HL-60 (cell line): ENCODE data around the gene CENPX.

Source experiments
- DNase-seq, 2 experiments: peaks; one replicate each; pipeline ENCODE4 v3.0.0-alpha.2; 2010 to 2020; ENCODE audit warnings: low read depth in 1 of 2, low spot score in 1 of 2
- H3K27ac ChIP-seq: fragments of 250-450 bp; sonication (Bioruptor Pico); replicated peaks from 2 replicates; pipeline ENCODE4 v1.5.1; 2020; ENCODE audit warnings: mild to moderate bottlenecking, moderate library complexity
- H3K27me3 ChIP-seq: fragments of 250-450 bp; sonication (Bioruptor Pico); 2 replicates; pipeline ENCODE4 v1.5.1; 2021; ENCODE audit warnings: mild to moderate bottlenecking, moderate library complexity; ENCODE audit not compliant: insufficient read depth, poor library complexity, severe bottlenecking
- H3K4me3 ChIP-seq: replicated peaks from 2 replicates; pipeline ENCODE4 v1.5.1; 2011; ENCODE audit warnings: mild to moderate bottlenecking, control low read depth, low read length; ENCODE audit not compliant: insufficient read depth
- GABPA ChIP-seq: IDR thresholded peaks from 2 replicates; pipeline ENCODE4 v1.6.1; 2012; ENCODE audit warnings: low read depth
- POLR2AphosphoS5 ChIP-seq: IDR thresholded peaks from 2 replicates; pipeline ENCODE4 v1.6.1; 2012; ENCODE audit warnings: low read depth
- SPI1 ChIP-seq: IDR thresholded peaks from 2 replicates; pipeline ENCODE4 v1.6.1; 2012; ENCODE audit warnings: low read depth, mild to moderate bottlenecking, borderline replicate concordance
- TF ChIP-seq, protein P1 (sequence below): IDR thresholded peaks from 2 replicates; pipeline ENCODE4 v1.6.1; 2012; ENCODE audit warnings: low read depth; ENCODE audit not compliant: insufficient replicate concordance
- TF ChIP-seq, protein P2 (sequence below): IDR thresholded peaks from one replicate; pipeline ENCODE4 v1.5.1; 2011; ENCODE audit warnings: low read length, control low read depth, inconsistent platforms; ENCODE audit not compliant: insufficient read depth

The CENPX gene

DNA sequence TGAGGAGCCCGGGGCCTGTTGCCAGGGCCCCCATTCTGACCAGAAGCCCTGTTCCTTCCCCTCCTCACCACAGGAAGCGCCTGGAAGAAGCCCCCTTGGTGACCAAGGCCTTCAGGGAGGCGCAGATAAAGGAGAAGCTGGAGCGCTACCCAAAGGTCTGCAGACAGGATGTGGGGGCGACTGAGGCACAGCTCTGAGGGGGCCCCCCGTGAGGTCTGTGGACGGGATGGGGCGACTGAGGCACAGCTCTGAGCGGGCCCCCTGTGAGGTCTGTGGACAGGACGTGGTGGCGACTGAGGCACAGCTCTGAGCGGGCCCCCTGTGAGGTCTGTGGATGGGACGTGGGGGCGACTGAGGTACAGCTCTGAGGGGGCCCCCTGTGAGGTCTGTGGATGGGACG is 13.3 kb downstream of the CENPX start:
- TF ChIP-seq, protein P1, sequence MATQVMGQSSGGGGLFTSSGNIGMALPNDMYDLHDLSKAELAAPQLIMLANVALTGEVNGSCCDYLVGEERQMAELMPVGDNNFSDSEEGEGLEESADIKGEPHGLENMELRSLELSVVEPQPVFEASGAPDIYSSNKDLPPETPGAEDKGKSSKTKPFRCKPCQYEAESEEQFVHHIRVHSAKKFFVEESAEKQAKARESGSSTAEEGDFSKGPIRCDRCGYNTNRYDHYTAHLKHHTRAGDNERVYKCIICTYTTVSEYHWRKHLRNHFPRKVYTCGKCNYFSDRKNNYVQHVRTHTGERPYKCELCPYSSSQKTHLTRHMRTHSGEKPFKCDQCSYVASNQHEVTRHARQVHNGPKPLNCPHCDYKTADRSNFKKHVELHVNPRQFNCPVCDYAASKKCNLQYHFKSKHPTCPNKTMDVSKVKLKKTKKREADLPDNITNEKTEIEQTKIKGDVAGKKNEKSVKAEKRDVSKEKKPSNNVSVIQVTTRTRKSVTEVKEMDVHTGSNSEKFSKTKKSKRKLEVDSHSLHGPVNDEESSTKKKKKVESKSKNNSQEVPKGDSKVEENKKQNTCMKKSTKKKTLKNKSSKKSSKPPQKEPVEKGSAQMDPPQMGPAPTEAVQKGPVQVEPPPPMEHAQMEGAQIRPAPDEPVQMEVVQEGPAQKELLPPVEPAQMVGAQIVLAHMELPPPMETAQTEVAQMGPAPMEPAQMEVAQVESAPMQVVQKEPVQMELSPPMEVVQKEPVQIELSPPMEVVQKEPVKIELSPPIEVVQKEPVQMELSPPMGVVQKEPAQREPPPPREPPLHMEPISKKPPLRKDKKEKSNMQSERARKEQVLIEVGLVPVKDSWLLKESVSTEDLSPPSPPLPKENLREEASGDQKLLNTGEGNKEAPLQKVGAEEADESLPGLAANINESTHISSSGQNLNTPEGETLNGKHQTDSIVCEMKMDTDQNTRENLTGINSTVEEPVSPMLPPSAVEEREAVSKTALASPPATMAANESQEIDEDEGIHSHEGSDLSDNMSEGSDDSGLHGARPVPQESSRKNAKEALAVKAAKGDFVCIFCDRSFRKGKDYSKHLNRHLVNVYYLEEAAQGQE: no peak
- TF ChIP-seq, protein P2, sequence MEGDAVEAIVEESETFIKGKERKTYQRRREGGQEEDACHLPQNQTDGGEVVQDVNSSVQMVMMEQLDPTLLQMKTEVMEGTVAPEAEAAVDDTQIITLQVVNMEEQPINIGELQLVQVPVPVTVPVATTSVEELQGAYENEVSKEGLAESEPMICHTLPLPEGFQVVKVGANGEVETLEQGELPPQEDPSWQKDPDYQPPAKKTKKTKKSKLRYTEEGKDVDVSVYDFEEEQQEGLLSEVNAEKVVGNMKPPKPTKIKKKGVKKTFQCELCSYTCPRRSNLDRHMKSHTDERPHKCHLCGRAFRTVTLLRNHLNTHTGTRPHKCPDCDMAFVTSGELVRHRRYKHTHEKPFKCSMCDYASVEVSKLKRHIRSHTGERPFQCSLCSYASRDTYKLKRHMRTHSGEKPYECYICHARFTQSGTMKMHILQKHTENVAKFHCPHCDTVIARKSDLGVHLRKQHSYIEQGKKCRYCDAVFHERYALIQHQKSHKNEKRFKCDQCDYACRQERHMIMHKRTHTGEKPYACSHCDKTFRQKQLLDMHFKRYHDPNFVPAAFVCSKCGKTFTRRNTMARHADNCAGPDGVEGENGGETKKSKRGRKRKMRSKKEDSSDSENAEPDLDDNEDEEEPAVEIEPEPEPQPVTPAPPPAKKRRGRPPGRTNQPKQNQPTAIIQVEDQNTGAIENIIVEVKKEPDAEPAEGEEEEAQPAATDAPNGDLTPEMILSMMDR: no peak
- no peak for TF ChIP-seq POLR2AphosphoS5
- no peak for TF ChIP-seq SPI1
- no peak for TF ChIP-seq GABPA
- DNase-seq: no peak
- Histone ChIP-seq H3K4me3 (no peak overlapping the region), H3K27ac (no peak overlapping the region), H3K27me3 (no peaks in the 10 kb centered on the region)

DNA sequence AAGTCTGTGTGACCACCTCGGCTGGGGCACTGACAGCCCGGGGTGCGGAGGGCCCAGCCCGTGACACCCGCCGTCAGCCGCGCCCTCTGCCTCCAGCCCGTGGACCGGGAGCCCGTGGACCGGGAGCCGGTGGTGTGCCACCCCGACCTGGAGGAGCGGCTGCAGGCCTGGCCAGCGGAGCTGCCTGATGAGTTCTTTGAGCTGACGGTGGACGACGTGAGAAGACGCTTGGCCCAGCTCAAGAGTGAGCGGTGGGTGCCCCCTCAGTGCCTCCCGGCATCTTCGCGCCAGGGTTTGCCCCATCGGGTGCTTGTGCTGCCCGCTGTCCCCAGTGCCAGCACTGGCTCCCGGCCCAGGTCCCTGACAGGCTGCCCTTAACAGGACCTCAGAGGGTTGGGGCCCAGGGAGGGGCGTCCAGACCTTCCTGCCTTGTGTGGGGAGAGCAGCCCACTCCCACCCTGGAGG is 13.7 kb downstream of the CENPX start:
- no peak overlapping the region for H3K27ac ChIP-seq
- TF ChIP-seq GABPA: no peak
- TF ChIP-seq, protein P2: no peak
- TF ChIP-seq POLR2AphosphoS5: no peak
- no peak for TF ChIP-seq SPI1
- TF ChIP-seq, protein P1: no peak
- H3K27me3 ChIP-seq: no peaks in the 10 kb centered on the region
- DNase-seq: no peak
- no peak overlapping the region for H3K4me3 ChIP-seq

DNA sequence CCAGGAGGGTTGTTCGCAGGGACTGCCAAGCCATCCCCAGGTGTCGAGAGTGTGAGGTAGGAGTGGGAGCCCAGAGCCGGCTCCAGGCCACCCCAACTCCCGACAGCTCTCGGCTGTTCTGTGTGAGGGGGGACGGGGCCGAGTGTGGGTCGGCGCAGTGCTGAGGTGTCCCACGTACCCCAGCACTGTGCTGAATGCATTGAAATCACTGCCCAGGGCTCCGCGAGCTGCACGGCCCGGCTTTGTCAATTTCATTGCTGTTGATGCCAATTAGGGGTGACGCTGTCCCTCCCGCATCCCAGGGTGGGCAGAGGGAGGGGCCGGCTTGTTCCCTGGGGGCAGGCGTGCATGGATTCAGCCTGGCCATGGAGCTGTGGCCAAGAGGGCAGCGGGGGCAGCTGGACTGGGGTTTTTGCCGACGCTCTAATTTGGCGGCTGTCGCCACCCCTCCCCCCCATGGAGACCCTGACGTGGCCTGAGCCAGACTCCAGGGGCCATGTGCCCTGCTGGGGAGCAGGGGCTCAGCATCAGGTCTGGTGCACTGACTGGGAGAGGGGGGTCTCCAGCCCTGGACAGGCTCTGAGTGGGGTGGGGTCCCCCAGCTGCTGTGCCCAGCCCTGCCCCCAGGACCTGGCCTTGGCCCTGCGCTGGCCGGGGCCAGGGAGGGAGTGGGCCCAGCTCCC is 14.3 kb downstream of the CENPX start:
- no peak overlapping the region for H3K4me3 ChIP-seq
- no peak for DNase-seq
- H3K27ac ChIP-seq: no peak overlapping the region
- TF ChIP-seq, protein P1: no peak
- TF ChIP-seq POLR2AphosphoS5: no peak
- TF ChIP-seq GABPA: no peak
- no peaks in the 10 kb centered on the region for H3K27me3 ChIP-seq
